ENCODE data around the gene ANKZF1. TPM values are rescaled to one million over a fixed set of nuclear protein-coding genes. Genes with fewer than 3 reads are reported as not detected.
"Not testable (repeated sequence)": the region's sequence is repeated elsewhere in the genome, so short reads cannot be mapped to it uniquely, and the experiment has no call there.

The ANKZF1 gene
- total and polyA plus RNA-seq, 4 experiments from 2014 or later: 22.1 to 260 (median 147) TPM

DNA sequence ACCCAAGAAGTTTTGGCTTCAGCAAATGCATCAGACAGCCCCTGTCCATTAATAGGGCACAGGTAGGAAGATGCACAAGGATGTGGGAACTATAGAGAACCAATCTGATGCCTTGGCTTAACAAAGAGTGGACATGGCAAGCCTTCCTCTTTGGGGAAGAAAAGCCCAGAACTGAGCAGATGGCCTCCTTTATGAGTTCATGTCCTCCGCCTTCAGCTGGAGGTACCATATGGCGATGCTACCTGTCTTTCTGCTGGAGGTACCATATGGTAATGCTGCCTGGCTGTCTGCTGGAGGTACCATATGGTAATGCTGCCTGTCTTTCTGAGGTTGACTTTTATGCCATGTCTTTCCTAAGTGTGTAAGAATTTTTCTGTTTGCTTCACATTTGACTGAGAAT, 45.5 kb upstream of the ANKZF1 start:
- intact Hi-C loops (cut with micrococcal nuclease): no loop called here
- peaks cover 39% of the 10 kb centered on the region for H3K4me1 ChIP-seq (ENCODE audit: insufficient read depth, low read length)
- Mint-ChIP-seq H3K27me3 (no peaks in the 10 kb centered on the region), H3K4me3 (no peak overlapping the region), H3K27ac (peak overlapping the region in 4 of 7 donors; percentile 36 to 81 (median 60)), H3K36me3 (peaks cover 32 to 51% of the 10 kb centered on the region in 2 donors), H3K9me3 (no peaks in the 10 kb centered on the region), H3K4me1 (peaks cover 20 to 48% (median 30%) of the 10 kb centered on the region in 4 donors)
- no peaks in the 10 kb centered on the region for H3K27me3 ChIP-seq (ENCODE audit: insufficient read depth, low read length)
- ChIA-PET POLR2A (ENCODE audit: partially characterized antibody) (interaction anchor here (0.7 to 1.6 kb wide), 3 partner anchors 12 to 66 kb away, joined by 3 to 4 read pairs (median 4); partner anchors contain the start of gene ZFAND2B), CTCF (ENCODE audit: partially characterized antibody) (interaction anchor here (1.2 to 5.6 kb wide), 5 partner anchors 9 to 111 kb away, joined by 3 to 22 read pairs (median 4); partner anchors contain the start of gene SLC23A3)
- H3K4me3 ChIP-seq (ENCODE audit: low read length in 2 of 2): no peak overlapping the region
- no peaks in the 10 kb centered on the region for H3K9me3 ChIP-seq (ENCODE audit: control insufficient read depth in 1 of 2, low read length in 2 of 2)
- no peak for DNase-seq
- H3K36me3 ChIP-seq (ENCODE audit: insufficient read depth, low read length): peaks cover 50% of the 10 kb centered on the region
- no peak overlapping the region for H3K27ac ChIP-seq (ENCODE audit: low read depth, low read length)

DNA sequence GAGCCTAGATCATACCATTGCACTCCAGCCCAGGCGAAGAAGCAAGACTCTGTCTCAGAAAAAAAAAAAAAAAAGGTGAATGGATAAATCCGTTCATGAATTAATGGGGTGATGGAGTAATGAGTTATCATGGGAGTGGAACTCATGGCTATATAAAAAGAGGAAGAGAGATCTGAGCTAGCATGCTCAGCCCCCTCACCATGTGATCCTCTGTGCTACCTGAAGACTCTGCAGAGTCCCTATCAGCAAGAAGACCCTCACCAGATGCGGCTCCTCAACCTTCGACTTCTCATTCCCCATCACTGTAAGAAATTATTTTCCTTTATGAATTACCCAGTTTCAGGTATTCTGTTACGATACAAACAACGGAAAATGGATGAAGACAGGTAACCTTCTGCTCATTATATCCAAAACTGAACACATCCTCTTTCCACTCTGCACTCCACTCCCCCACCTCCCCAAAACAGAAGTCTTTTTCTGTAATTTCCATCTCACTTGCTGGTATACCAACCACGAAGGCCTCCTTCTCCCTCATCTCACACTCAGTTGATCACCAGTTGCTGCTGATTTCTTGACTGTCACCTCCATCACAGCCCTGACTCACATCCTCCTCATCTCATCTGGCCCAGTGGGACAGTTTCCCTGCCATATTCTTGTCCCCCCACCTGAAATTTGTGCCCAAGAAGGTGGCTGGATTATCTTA, 42.7 kb upstream of the ANKZF1 start:
- H3K27me3 Mint-ChIP-seq: no peaks in the 10 kb centered on the region
- Histone ChIP-seq H3K9me3 (ENCODE audit: control insufficient read depth in 1 of 2, low read length in 2 of 2) (no peaks in the 10 kb centered on the region), H3K27ac (ENCODE audit: low read depth, low read length) (no peak overlapping the region), H3K36me3 (ENCODE audit: insufficient read depth, low read length) (peaks cover 25% of the 10 kb centered on the region), H3K27me3 (ENCODE audit: insufficient read depth, low read length) (no peaks in the 10 kb centered on the region), H3K4me1 (ENCODE audit: insufficient read depth, low read length) (peaks cover 13% of the 10 kb centered on the region), H3K4me3 (ENCODE audit: low read length in 2 of 2) (no peak overlapping the region)
- intact Hi-C loops (cut with micrococcal nuclease): no loop called here
- ChIA-PET CTCF (ENCODE audit: partially characterized antibody) (no interaction called here), POLR2A (ENCODE audit: partially characterized antibody) (no interaction called here)
- H3K4me1 Mint-ChIP-seq: peaks cover 8 to 20% (median 8%) of the 10 kb centered on the region in 4 donors
- peak overlapping the region in 5 of 7 donors; percentile 30 to 55 (median 49) for H3K27ac Mint-ChIP-seq
- H3K9me3 Mint-ChIP-seq: no peaks in the 10 kb centered on the region
- no peak overlapping the region for H3K4me3 Mint-ChIP-seq
- DNase-seq: no peak
- peaks cover 20 to 30% of the 10 kb centered on the region in 2 donors for H3K36me3 Mint-ChIP-seq

- ChIA-PET POLR2A (ENCODE audit: partially characterized antibody) (interaction anchor here (0.8 to 2.6 kb wide), 2 partner anchors 9 to 17 kb away, joined by 3 to 13 read pairs; partner anchors contain the start of gene ZFAND2B), CTCF (ENCODE audit: partially characterized antibody) (interaction anchor here (1.2 kb wide), 1 partner anchor 9 kb away, joined by 3 read pairs; no protein-coding TSS in a partner anchor)
- no peaks in the 10 kb centered on the region for H3K4me1 ChIP-seq (ENCODE audit: insufficient read depth, low read length)
- Mint-ChIP-seq H3K27me3 (peaks cover 5 to 8% of the 10 kb centered on the region in 2 donors), H3K9me3 (no peaks in the 10 kb centered on the region), H3K27ac (no peak overlapping the region), H3K36me3 (peaks cover 0 to 3% of the 10 kb centered on the region in 2 donors), H3K4me1 (peaks cover 2 to 8% (median 4%) of the 10 kb centered on the region in 4 donors), H3K4me3 (no peak overlapping the region)
- no peaks in the 10 kb centered on the region for H3K36me3 ChIP-seq (ENCODE audit: insufficient read depth, low read length)
- no peaks in the 10 kb centered on the region for H3K27me3 ChIP-seq (ENCODE audit: insufficient read depth, low read length)
- no peak for DNase-seq
- no peak overlapping the region for H3K4me3 ChIP-seq (ENCODE audit: low read length in 2 of 2)
- intact Hi-C loops (cut with micrococcal nuclease): no loop called here
- no peaks in the 10 kb centered on the region for H3K9me3 ChIP-seq (ENCODE audit: control insufficient read depth in 1 of 2, low read length in 2 of 2)
- no peak overlapping the region for H3K27ac ChIP-seq (ENCODE audit: low read depth, low read length)
Observed at GRCh38 chr2:219197388-219197787, 32.2 kb upstream of the ANKZF1 start.

- H3K36me3 ChIP-seq (ENCODE audit: insufficient read depth, low read length): no peaks in the 10 kb centered on the region
- no peak overlapping the region for H3K27ac Mint-ChIP-seq
- H3K27ac ChIP-seq (ENCODE audit: low read depth, low read length): no peak overlapping the region
- CTCF ChIA-PET (ENCODE audit: partially characterized antibody): interaction anchor here (2.3 to 3.4 kb wide), 2 partner anchors 19 to 96 kb away, joined by 8 to 15 read pairs; no protein-coding TSS in a partner anchor
- POLR2A ChIA-PET (ENCODE audit: partially characterized antibody): interaction anchor here (1.3 to 2.5 kb wide), 2 partner anchors 18 to 22 kb away, joined by 4 to 8 read pairs; partner anchors contain the start of gene CNPPD1
- H3K4me1 ChIP-seq (ENCODE audit: insufficient read depth, low read length): no peaks in the 10 kb centered on the region
- peaks cover 5 to 8% of the 10 kb centered on the region in 2 donors for H3K27me3 Mint-ChIP-seq
- DNase-seq: no peak
- no peak overlapping the region for H3K4me3 ChIP-seq (ENCODE audit: low read length in 2 of 2)
- H3K9me3 Mint-ChIP-seq: no peaks in the 10 kb centered on the region
- no peaks in the 10 kb centered on the region for H3K9me3 ChIP-seq (ENCODE audit: control insufficient read depth in 1 of 2, low read length in 2 of 2)
- H3K27me3 ChIP-seq (ENCODE audit: insufficient read depth, low read length): no peaks in the 10 kb centered on the region
- H3K4me3 Mint-ChIP-seq: no peak overlapping the region
- peaks cover 0 to 3% of the 10 kb centered on the region in 2 donors for H3K36me3 Mint-ChIP-seq
- intact Hi-C loops (cut with micrococcal nuclease): no loop called here
- peaks cover 2 to 8% (median 4%) of the 10 kb centered on the region in 4 donors for H3K4me1 Mint-ChIP-seq
Observed at GRCh38 chr2:219198974-219199373, 30.6 kb upstream of the ANKZF1 start.

- Histone ChIP-seq H3K36me3 (ENCODE audit: insufficient read depth, low read length) (no peaks in the 10 kb centered on the region), H3K9me3 (ENCODE audit: control insufficient read depth in 1 of 2, low read length in 2 of 2) (no peaks in the 10 kb centered on the region), H3K27ac (ENCODE audit: low read depth, low read length) (no peak overlapping the region), H3K4me3 (ENCODE audit: low read length in 2 of 2) (no peak overlapping the region), H3K4me1 (ENCODE audit: insufficient read depth, low read length) (no peaks in the 10 kb centered on the region), H3K27me3 (ENCODE audit: insufficient read depth, low read length) (no peaks in the 10 kb centered on the region)
- POLR2A ChIA-PET (ENCODE audit: partially characterized antibody): interaction anchor here (1.3 to 2.5 kb wide), 2 partner anchors 18 to 23 kb away, joined by 4 to 8 read pairs; partner anchors contain the start of gene CNPPD1
- DNase-seq: no peak
- Mint-ChIP-seq H3K27me3 (peaks cover 5 to 8% of the 10 kb centered on the region in 2 donors), H3K4me3 (no peak overlapping the region), H3K4me1 (peaks cover 2 to 8% (median 4%) of the 10 kb centered on the region in 4 donors), H3K36me3 (peaks cover 0 to 3% of the 10 kb centered on the region in 2 donors), H3K9me3 (no peaks in the 10 kb centered on the region), H3K27ac (peak overlapping the region in 1 of 7 donors; percentile 2)
- CTCF ChIA-PET (ENCODE audit: partially characterized antibody): interaction anchor here (1.8 to 3.4 kb wide), 3 partner anchors 20 to 95 kb away, joined by 5 to 15 read pairs (median 8); no protein-coding TSS in a partner anchor
- intact Hi-C loops (cut with micrococcal nuclease): no loop called here
Observed at GRCh38 chr2:219199470-219200211, 30.0 kb upstream of the ANKZF1 start.

- ChIA-PET POLR2A (ENCODE audit: partially characterized antibody) (interaction anchor here (1.5 to 2.5 kb wide), 2 partner anchors 19 to 24 kb away, joined by 4 to 8 read pairs; partner anchors contain the start of gene CNPPD1), CTCF (ENCODE audit: partially characterized antibody) (interaction anchor here (1.4 to 3.4 kb wide), 5 partner anchors 10 to 94 kb away, joined by 3 to 15 read pairs (median 7); no protein-coding TSS in a partner anchor)
- H3K27me3 Mint-ChIP-seq; intact Hi-C loops (cut with micrococcal nuclease); H3K4me1 ChIP-seq (ENCODE audit: insufficient read depth, low read length); H3K4me1 Mint-ChIP-seq; H3K36me3 ChIP-seq (ENCODE audit: insufficient read depth, low read length); H3K27me3 ChIP-seq (ENCODE audit: insufficient read depth, low read length); H3K36me3 Mint-ChIP-seq; H3K27ac ChIP-seq (ENCODE audit: low read depth, low read length); H3K9me3 Mint-ChIP-seq; H3K4me3 ChIP-seq (ENCODE audit: low read length in 2 of 2); H3K9me3 ChIP-seq (ENCODE audit: control insufficient read depth in 1 of 2, low read length in 2 of 2): not testable (repeated sequence)
- Mint-ChIP-seq H3K27ac (peak overlapping the region in 6 of 7 donors; percentile 47 to 94 (median 67)), H3K4me3 (peak overlapping the region; percentile 63 to 83 (median 81))
- peak in 1 of 5 donors; percentile 15 for DNase-seq
Observed at GRCh38 chr2:219200502-219201326, 28.9 kb upstream of the ANKZF1 start.

All from CD4-positive, alpha-beta memory T cell (primary cell).